Endothelial cell (in vitro differentiated cells): ENCODE data around the gene MYCL. TPM values are rescaled to one million over a fixed set of nuclear protein-coding genes. Genes with fewer than 3 reads are reported as not detected.
"Not testable (repeated sequence)": the region's sequence is repeated elsewhere in the genome, so short reads cannot be mapped to it uniquely, and the experiment has no call there.

ENCODE experiments used
- DNase-seq: peaks from one replicate; pipeline ENCODE4 v3.0.0; 2021; ENCODE audit warnings: low spot score
- H3K27ac Mint-ChIP-seq: one replicate; pipeline ENCODE4 v1.8.0; 2021; ENCODE audit warnings: mixed read lengths, inconsistent platforms; ENCODE audit not compliant: unreplicated experiment
- H3K27me3 Mint-ChIP-seq: one replicate; pipeline ENCODE4 v1.8.0; 2021; ENCODE audit warnings: mild to moderate bottlenecking, moderate library complexity, mixed read lengths, inconsistent platforms; ENCODE audit not compliant: unreplicated experiment
- H3K36me3 Mint-ChIP-seq: one replicate; pipeline ENCODE4 v1.8.0; 2021; ENCODE audit warnings: mild to moderate bottlenecking, low read depth, mixed read lengths, inconsistent platforms; ENCODE audit not compliant: unreplicated experiment
- H3K4me1 Mint-ChIP-seq: one replicate; pipeline ENCODE4 v1.8.0; 2021; ENCODE audit warnings: mild to moderate bottlenecking, mixed read lengths, inconsistent platforms; ENCODE audit not compliant: unreplicated experiment
- H3K4me3 Mint-ChIP-seq: one replicate; pipeline ENCODE4 v1.8.0; 2021; ENCODE audit warnings: mild to moderate bottlenecking, mixed read lengths, inconsistent platforms; ENCODE audit not compliant: unreplicated experiment
- H3K9me3 Mint-ChIP-seq: one replicate; pipeline ENCODE4 v1.8.0; 2021; ENCODE audit warnings: mixed read lengths, inconsistent platforms; ENCODE audit not compliant: unreplicated experiment
- total RNA-seq: library from RNA; stranded (reverse); fragmentation: NEBNext Ultra II Directional; extraction: Animal tissue kit (Norgen Biotek cat#: 25700); gene quantifications from one replicate; pipeline ENCODE4 v1.2.1, GENCODE V29; 2021; ENCODE audit not compliant: unreplicated experiment
- TF ChIP-seq, protein P1 (sequence below): fragments of 200-600 bp; sonication (generic); IDR thresholded peaks from one replicate; pipeline ENCODE4 v1.5.0; 2021; ENCODE audit warnings: antibody characterized with exemption; ENCODE audit not compliant: unreplicated experiment

The MYCL gene
- total RNA-seq, 1 donor from 2014 or later = 20.1 TPM

GRCh38 chr1:39917825-39918224 is 16.1 kb upstream of the MYCL start:
- peaks cover 3% of the 10 kb centered on the region for H3K27me3 Mint-ChIP-seq
- no peak overlapping the region for H3K4me3 Mint-ChIP-seq
- H3K36me3 Mint-ChIP-seq = no peaks in the 10 kb centered on the region
- no peak overlapping the region for H3K27ac Mint-ChIP-seq
- DNase-seq = no peak
- peaks cover 5% of the 10 kb centered on the region for H3K4me1 Mint-ChIP-seq
- TF ChIP-seq, protein P1, sequence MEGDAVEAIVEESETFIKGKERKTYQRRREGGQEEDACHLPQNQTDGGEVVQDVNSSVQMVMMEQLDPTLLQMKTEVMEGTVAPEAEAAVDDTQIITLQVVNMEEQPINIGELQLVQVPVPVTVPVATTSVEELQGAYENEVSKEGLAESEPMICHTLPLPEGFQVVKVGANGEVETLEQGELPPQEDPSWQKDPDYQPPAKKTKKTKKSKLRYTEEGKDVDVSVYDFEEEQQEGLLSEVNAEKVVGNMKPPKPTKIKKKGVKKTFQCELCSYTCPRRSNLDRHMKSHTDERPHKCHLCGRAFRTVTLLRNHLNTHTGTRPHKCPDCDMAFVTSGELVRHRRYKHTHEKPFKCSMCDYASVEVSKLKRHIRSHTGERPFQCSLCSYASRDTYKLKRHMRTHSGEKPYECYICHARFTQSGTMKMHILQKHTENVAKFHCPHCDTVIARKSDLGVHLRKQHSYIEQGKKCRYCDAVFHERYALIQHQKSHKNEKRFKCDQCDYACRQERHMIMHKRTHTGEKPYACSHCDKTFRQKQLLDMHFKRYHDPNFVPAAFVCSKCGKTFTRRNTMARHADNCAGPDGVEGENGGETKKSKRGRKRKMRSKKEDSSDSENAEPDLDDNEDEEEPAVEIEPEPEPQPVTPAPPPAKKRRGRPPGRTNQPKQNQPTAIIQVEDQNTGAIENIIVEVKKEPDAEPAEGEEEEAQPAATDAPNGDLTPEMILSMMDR = no peak
- no peaks in the 10 kb centered on the region for H3K9me3 Mint-ChIP-seq

GRCh38 chr1:39915499-39916129 is 13.9 kb upstream of the MYCL start:
- H3K9me3 Mint-ChIP-seq = no peaks in the 10 kb centered on the region
- H3K4me3 Mint-ChIP-seq = no peak overlapping the region
- DNase-seq = no peak
- TF ChIP-seq, protein P1 = no peak
- H3K27me3 Mint-ChIP-seq = peaks cover 2% of the 10 kb centered on the region
- no peak overlapping the region for H3K27ac Mint-ChIP-seq
- no peaks in the 10 kb centered on the region for H3K36me3 Mint-ChIP-seq
- no peaks in the 10 kb centered on the region for H3K4me1 Mint-ChIP-seq

- H3K36me3 Mint-ChIP-seq, H3K4me3 Mint-ChIP-seq: not testable (repeated sequence)
These were observed 11.4 kb upstream of the MYCL start for GRCh38 chr1:39913136-39913535.

GRCh38 chr1:39910263-39910662 is 8.5 kb upstream of the MYCL start:
- Mint-ChIP-seq H3K27ac (no peak overlapping the region), H3K27me3 (no peaks in the 10 kb centered on the region), H3K36me3 (peaks cover 8% of the 10 kb centered on the region), H3K4me1 (no peaks in the 10 kb centered on the region), H3K4me3 (no peak overlapping the region), H3K9me3 (no peaks in the 10 kb centered on the region)
- TF ChIP-seq, protein P1 = no peak
- no peak for DNase-seq

More at GRCh38 chr1:39913136-39913535, 11.4 kb upstream of the MYCL start:
- H3K9me3 Mint-ChIP-seq, H3K27me3 Mint-ChIP-seq, H3K4me1 Mint-ChIP-seq, H3K27ac Mint-ChIP-seq, DNase-seq: not testable (repeated sequence)

GRCh38 chr1:39908534-39908933 is 6.8 kb upstream of the MYCL start:
- Mint-ChIP-seq H3K27me3 (peaks cover 2% of the 10 kb centered on the region), H3K4me3 (no peak overlapping the region), H3K36me3 (peaks cover 8% of the 10 kb centered on the region), H3K27ac (no peak overlapping the region), H3K4me1 (no peaks in the 10 kb centered on the region), H3K9me3 (no peaks in the 10 kb centered on the region)
- DNase-seq = no peak
- TF ChIP-seq, protein P1 = no peak
